ENCODE measurements around the gene CHMP4B. TPM values are rescaled to one million over a fixed set of nuclear protein-coding genes. Genes with fewer than 3 reads are reported as not detected.

CHMP4B gene
- total RNA-seq, 4 donors from 2014 or later = 92.9 to 113 (median 105) TPM

DNA sequence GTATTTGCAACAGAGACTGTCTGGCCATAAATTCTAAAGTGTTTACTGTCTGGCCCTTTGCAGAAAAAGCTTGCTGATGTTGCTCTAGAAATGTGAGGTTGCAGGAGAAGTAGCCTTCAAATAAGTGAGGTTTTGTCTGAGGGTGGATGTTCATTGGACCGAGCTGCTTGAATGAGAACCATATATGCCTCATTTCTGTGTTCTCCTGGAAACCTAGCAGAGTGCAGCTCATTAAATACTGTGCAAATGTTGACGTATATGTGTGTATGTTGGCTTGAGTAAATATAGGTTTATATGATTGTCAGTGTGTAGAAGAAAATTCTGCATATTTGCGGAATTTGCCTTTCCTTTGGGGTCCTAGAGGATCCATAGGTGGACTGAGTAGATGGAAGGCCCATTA, 39.0 kb downstream of the CHMP4B start:
- TF ChIP-seq, protein P1, sequence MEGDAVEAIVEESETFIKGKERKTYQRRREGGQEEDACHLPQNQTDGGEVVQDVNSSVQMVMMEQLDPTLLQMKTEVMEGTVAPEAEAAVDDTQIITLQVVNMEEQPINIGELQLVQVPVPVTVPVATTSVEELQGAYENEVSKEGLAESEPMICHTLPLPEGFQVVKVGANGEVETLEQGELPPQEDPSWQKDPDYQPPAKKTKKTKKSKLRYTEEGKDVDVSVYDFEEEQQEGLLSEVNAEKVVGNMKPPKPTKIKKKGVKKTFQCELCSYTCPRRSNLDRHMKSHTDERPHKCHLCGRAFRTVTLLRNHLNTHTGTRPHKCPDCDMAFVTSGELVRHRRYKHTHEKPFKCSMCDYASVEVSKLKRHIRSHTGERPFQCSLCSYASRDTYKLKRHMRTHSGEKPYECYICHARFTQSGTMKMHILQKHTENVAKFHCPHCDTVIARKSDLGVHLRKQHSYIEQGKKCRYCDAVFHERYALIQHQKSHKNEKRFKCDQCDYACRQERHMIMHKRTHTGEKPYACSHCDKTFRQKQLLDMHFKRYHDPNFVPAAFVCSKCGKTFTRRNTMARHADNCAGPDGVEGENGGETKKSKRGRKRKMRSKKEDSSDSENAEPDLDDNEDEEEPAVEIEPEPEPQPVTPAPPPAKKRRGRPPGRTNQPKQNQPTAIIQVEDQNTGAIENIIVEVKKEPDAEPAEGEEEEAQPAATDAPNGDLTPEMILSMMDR (IDR thresholded peaks at IDR 0.05) = no peak
- no peak for TF ChIP-seq POLR2A (IDR thresholded peaks at IDR 0.05)
- no peak for DNase-seq (ENCODE audit: low spot score in 2 of 2)
- intact Hi-C loops (cut with DNase I; ENCODE audit: low total_unique reads) = no loop called here
- H3K4me3 ChIP-seq (ENCODE audit: low read depth, poor library complexity, severe bottlenecking) = no peak overlapping the region
- 90 to 93% methylated on average over 3 of the region's 3 CpGs for WGBS, 2 donors

- no peak for TF ChIP-seq POLR2A (IDR thresholded peaks at IDR 0.05)
- TF ChIP-seq, protein P1 (IDR thresholded peaks at IDR 0.05) = no peak
- DNase-seq (ENCODE audit: low spot score in 2 of 2) = no peak
- no peak overlapping the region for H3K4me3 ChIP-seq (ENCODE audit: low read depth, poor library complexity, severe bottlenecking)
- intact Hi-C loops (cut with DNase I; ENCODE audit: low total_unique reads) = no loop called here
- 94 to 95% methylated on average over 13 of the region's 13 CpGs for WGBS, 2 donors
Observed at GRCh38 chr20:33851842-33852466, 40.8 kb downstream of the CHMP4B start.

- DNase-seq (ENCODE audit: low spot score in 2 of 2) = no peak
- intact Hi-C loops (cut with DNase I; ENCODE audit: low total_unique reads) = no loop called here
- H3K4me3 ChIP-seq (ENCODE audit: low read depth, poor library complexity, severe bottlenecking) = no peak overlapping the region
- TF ChIP-seq, protein P1 (IDR thresholded peaks at IDR 0.05) = no peak
- no peak for TF ChIP-seq POLR2A (IDR thresholded peaks at IDR 0.05)
- 86 to 87% methylated on average over 11 of the region's 11 CpGs for WGBS, 2 donors
Observed at GRCh38 chr20:33852626-33853506, 41.7 kb downstream of the CHMP4B start.

DNA sequence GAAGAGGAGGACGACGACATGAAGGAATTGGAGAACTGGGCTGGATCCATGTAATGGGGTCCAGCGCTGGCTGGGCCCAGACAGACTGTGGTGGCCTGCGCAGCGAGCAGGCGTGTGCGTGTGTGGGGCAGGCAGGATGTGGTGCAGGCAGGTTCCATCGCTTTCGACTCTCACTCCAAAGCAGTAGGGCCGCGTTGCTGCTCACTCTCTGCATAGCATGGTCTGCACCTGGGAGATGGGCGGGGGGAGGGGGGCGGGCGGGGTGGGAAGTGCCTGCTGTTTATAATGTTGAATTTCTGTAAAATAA, 42.3 kb downstream of the CHMP4B start:
- 89 to 92% methylated on average over 9 to 12 of the region's 14 CpGs for WGBS, 2 donors
- no peak for DNase-seq (ENCODE audit: low spot score in 2 of 2)
- H3K4me3 ChIP-seq (ENCODE audit: low read depth, poor library complexity, severe bottlenecking) = no peak overlapping the region
- TF ChIP-seq, protein P1 (IDR thresholded peaks at IDR 0.05) = no peak
- no peak for TF ChIP-seq POLR2A (IDR thresholded peaks at IDR 0.05)
- intact Hi-C loops (cut with DNase I; ENCODE audit: low total_unique reads) = no loop called here

- no peak for DNase-seq (ENCODE audit: low spot score in 2 of 2)
- TF ChIP-seq, protein P1 (IDR thresholded peaks at IDR 0.05) = no peak
- TF ChIP-seq POLR2A (IDR thresholded peaks at IDR 0.05) = no peak
- intact Hi-C loops (cut with DNase I; ENCODE audit: low total_unique reads) = no loop called here
- WGBS, 2 donors = 73 to 77% methylated on average over 13 of the region's 13 CpGs
- H3K4me3 ChIP-seq (ENCODE audit: low read depth, poor library complexity, severe bottlenecking) = no peak overlapping the region
Observed at GRCh38 chr20:33857722-33858563, 46.8 kb downstream of the CHMP4B start.
